ENCODE measurements around the gene B4GALT5. TPM values are rescaled to one million over a fixed set of nuclear protein-coding genes. Genes with fewer than 3 reads are reported as not detected.
"Not testable (repeated sequence)": the region's sequence is repeated elsewhere in the genome, so short reads cannot be mapped to it uniquely, and the experiment has no call there.

B4GALT5 gene
- polyA plus RNA-seq, 1 of the 3 experiments (the other 2 are of a cell fraction), result 35.1 TPM

DNA sequence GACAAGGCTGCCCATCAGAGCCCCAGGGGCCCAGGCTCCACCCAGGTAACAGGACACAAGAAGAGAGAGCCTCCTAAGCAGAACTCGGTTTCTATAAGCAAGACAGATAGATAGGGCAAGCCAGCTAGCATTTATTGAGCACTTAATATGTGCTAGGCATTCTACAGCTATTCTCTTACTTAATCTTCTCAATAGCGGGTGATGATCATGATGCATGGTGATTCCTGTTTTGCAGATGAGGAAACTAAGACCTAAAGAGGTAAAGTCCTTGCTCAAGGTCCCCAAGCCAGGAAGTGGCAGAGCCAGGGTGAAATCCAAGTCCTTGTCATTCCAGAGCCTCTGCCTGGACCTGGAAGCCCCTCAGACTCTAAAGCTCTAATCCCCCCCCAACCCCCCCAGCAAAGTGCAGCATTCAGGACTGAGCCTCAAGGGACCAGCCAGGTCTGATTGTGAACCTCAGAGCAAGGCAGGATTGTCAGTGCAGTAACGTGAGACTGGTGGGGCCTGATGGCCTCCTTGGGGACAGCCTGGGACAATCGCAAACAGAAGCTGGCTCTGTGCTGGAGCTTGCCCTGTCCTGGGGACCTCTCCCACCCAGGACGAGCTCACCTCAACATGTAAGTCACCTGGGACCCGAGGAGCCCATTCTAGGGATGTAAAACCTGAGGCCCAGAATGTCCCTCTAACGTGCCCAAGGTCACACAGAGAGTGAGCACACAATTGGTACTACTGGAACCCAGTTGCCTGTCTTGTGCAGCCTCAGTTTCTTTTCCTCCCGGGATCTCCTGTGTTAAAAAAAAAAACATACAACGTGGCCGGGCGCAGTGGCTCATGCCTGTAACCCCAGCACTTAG lies 97.3 kb downstream of the B4GALT5 start (continued):
- TF ChIP-seq, protein P1, sequence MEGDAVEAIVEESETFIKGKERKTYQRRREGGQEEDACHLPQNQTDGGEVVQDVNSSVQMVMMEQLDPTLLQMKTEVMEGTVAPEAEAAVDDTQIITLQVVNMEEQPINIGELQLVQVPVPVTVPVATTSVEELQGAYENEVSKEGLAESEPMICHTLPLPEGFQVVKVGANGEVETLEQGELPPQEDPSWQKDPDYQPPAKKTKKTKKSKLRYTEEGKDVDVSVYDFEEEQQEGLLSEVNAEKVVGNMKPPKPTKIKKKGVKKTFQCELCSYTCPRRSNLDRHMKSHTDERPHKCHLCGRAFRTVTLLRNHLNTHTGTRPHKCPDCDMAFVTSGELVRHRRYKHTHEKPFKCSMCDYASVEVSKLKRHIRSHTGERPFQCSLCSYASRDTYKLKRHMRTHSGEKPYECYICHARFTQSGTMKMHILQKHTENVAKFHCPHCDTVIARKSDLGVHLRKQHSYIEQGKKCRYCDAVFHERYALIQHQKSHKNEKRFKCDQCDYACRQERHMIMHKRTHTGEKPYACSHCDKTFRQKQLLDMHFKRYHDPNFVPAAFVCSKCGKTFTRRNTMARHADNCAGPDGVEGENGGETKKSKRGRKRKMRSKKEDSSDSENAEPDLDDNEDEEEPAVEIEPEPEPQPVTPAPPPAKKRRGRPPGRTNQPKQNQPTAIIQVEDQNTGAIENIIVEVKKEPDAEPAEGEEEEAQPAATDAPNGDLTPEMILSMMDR (IDR thresholded peaks at IDR 0.05), result no peak
- TF ChIP-seq YY1 (IDR thresholded peaks at IDR 0.05; ENCODE audit: low read depth), result no peak

DNA sequence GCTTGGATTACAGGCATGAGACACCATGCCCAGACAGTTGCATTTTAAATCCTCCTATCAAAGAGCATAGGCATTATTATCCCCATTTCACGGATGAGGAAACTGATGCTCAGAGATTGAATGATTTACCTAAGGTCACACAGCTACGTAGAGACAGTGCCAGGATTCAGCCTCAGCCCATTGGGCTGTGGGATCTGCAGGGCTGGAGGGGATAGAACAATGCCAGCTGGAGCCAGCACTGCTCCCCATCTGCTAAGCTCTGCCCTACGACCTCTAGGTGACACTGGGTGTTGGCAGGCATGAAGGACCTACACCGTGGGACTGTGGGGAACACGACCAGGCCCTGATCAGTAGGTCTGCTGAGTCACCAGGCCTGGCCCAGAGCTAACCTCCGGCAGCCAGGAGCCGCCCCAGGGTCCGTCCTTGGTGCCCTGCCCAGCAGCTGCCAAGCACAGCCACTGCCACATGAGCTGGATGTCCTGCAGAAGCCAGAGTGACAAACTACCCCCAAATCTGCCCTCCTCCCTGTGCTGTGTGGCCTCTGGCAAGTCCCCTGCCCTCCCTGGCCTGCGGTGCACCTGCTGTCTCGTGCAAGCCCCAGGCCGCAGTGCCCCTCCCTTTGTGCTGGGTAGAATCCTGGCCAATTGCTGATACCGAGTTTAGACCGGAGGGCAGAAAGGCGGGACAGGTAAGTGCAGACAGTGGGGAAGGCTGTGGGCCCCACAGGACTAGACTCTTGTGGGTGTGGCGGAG lies 98.1 kb downstream of the B4GALT5 start:
- TF ChIP-seq, protein P2, sequence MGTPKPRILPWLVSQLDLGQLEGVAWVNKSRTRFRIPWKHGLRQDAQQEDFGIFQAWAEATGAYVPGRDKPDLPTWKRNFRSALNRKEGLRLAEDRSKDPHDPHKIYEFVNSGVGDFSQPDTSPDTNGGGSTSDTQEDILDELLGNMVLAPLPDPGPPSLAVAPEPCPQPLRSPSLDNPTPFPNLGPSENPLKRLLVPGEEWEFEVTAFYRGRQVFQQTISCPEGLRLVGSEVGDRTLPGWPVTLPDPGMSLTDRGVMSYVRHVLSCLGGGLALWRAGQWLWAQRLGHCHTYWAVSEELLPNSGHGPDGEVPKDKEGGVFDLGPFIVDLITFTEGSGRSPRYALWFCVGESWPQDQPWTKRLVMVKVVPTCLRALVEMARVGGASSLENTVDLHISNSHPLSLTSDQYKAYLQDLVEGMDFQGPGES (IDR thresholded peaks at IDR 0.05; ENCODE audit: low read depth, low read length), result no peak
- no peak for TF ChIP-seq GATA2 (CRISPR knock-in tag; IDR thresholded peaks at IDR 0.05)
- no peak for TF ChIP-seq POLR2AphosphoS5 (IDR thresholded peaks at IDR 0.05; ENCODE audit: low read depth, low read length)
- TF ChIP-seq, protein P3, sequence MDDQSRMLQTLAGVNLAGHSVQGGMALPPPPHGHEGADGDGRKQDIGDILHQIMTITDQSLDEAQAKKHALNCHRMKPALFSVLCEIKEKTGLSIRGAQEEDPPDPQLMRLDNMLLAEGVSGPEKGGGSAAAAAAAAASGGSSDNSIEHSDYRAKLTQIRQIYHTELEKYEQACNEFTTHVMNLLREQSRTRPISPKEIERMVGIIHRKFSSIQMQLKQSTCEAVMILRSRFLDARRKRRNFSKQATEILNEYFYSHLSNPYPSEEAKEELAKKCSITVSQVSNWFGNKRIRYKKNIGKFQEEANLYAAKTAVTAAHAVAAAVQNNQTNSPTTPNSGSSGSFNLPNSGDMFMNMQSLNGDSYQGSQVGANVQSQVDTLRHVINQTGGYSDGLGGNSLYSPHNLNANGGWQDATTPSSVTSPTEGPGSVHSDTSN (IDR thresholded peaks at IDR 0.05), result no peak
- TF ChIP-seq, protein P4, sequence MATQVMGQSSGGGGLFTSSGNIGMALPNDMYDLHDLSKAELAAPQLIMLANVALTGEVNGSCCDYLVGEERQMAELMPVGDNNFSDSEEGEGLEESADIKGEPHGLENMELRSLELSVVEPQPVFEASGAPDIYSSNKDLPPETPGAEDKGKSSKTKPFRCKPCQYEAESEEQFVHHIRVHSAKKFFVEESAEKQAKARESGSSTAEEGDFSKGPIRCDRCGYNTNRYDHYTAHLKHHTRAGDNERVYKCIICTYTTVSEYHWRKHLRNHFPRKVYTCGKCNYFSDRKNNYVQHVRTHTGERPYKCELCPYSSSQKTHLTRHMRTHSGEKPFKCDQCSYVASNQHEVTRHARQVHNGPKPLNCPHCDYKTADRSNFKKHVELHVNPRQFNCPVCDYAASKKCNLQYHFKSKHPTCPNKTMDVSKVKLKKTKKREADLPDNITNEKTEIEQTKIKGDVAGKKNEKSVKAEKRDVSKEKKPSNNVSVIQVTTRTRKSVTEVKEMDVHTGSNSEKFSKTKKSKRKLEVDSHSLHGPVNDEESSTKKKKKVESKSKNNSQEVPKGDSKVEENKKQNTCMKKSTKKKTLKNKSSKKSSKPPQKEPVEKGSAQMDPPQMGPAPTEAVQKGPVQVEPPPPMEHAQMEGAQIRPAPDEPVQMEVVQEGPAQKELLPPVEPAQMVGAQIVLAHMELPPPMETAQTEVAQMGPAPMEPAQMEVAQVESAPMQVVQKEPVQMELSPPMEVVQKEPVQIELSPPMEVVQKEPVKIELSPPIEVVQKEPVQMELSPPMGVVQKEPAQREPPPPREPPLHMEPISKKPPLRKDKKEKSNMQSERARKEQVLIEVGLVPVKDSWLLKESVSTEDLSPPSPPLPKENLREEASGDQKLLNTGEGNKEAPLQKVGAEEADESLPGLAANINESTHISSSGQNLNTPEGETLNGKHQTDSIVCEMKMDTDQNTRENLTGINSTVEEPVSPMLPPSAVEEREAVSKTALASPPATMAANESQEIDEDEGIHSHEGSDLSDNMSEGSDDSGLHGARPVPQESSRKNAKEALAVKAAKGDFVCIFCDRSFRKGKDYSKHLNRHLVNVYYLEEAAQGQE (IDR thresholded peaks at IDR 0.05; ENCODE audit: low read depth, low read length), result no peak
- no peak for TF ChIP-seq ELF1 (IDR thresholded peaks at IDR 0.05)
- TF ChIP-seq TCF12 (IDR thresholded peaks at IDR 0.05), result no peak
- no peak for TF ChIP-seq RAD21 (IDR thresholded peaks at IDR 0.05; ENCODE audit: low read length)
- TF ChIP-seq MXI1 (IDR thresholded peaks at IDR 0.05; ENCODE audit: low read depth, low read length), result no peak
- H3K4me2 ChIP-seq, result no peak overlapping the region
- no peaks in the 10 kb centered on the region for H3K36me3 ChIP-seq (replicated peaks in 1 of 2; ENCODE audit: control insufficient read depth in 1 of 2, insufficient read depth in 2 of 2, low read length in 1 of 2)
- H3K9me3 ChIP-seq, result no peaks in the 10 kb centered on the region
- no peaks in the 10 kb centered on the region for H4K20me1 ChIP-seq (ENCODE audit: insufficient read depth)
- no peak overlapping the region for H3K9ac ChIP-seq
- no peak overlapping the region for H3K27ac ChIP-seq (ENCODE audit: low read depth in 2 of 2, low read length in 1 of 2)
- H3K9me2 ChIP-seq, result no peaks in the 10 kb centered on the region
- peaks cover 0 to 6% of the 10 kb centered on the region in 2 experiments; a peak in 1 of 4 replicates for H3K4me1 ChIP-seq (ENCODE audit: control insufficient read depth in 1 of 2, insufficient read depth in 2 of 2, low read depth in 1 of 2, low read length in 1 of 2)
- no peak overlapping the region for H2AFZ ChIP-seq (ENCODE audit: low read depth)
- H3K4me3 ChIP-seq (ENCODE audit: low read depth in 2 of 2, low read length in 1 of 2), result no peak overlapping the region
- no peaks in the 10 kb centered on the region for H3K79me2 ChIP-seq (ENCODE audit: insufficient read depth)
- 67% methylated on average over 9 of the region's 15 CpGs for WGBS (ENCODE audit: low lambda C conversion rate)
- no peak for DNase-seq
- H3K27me3 ChIP-seq (ENCODE audit: insufficient read depth), result no peaks in the 10 kb centered on the region
- H3F3A ChIP-seq (replicated peaks; ENCODE audit: insufficient read depth), result no peaks in the 10 kb centered on the region
- ChIA-PET CTCF (interaction anchor here (0.6 to 18.3 kb wide), 8 partner anchors 15 to 456 kb away, joined by 3 to 556 read pairs (median 4); no protein-coding TSS in a partner anchor), POLR2A (no interaction called here)

DNA sequence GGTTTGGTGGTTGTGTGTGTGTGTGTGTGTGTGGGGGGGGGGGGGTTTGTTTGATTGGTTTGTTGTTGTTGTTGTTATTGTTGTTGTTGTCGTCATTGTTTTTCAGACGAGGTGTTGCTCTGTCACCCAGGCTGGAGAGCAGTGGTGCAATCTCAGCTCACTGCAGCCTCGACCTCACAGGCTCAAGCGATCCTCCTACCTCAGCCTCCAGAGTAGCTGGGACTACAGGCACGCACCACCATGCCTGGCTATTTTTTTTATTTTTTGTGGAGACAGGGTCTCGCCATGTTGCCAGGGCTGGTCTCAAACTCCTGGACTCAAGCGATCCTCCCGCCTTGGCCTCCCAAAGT lies 98.7 kb downstream of the B4GALT5 start:
- H3K79me2 ChIP-seq (ENCODE audit: insufficient read depth); H3K4me1 ChIP-seq (ENCODE audit: control insufficient read depth in 1 of 2, insufficient read depth in 2 of 2, low read depth in 1 of 2, low read length in 1 of 2); H3K27me3 ChIP-seq (ENCODE audit: insufficient read depth); H2AFZ ChIP-seq (ENCODE audit: low read depth); H3K27ac ChIP-seq (ENCODE audit: low read depth in 2 of 2, low read length in 1 of 2); H3K9me3 ChIP-seq; H3K9me2 ChIP-seq; H3K4me3 ChIP-seq (ENCODE audit: low read depth in 2 of 2, low read length in 1 of 2); DNase-seq; H3K9ac ChIP-seq; POLR2A ChIA-PET; H3K36me3 ChIP-seq (replicated peaks in 1 of 2; ENCODE audit: control insufficient read depth in 1 of 2, insufficient read depth in 2 of 2, low read length in 1 of 2); H3K4me2 ChIP-seq; H4K20me1 ChIP-seq (ENCODE audit: insufficient read depth); H3F3A ChIP-seq (replicated peaks; ENCODE audit: insufficient read depth): not testable (repeated sequence)
- CTCF ChIA-PET, result interaction anchor here (1.4 to 18.3 kb wide), 5 partner anchors 17 to 457 kb away, joined by 3 to 556 read pairs (median 9); no protein-coding TSS in a partner anchor
- WGBS (ENCODE audit: low lambda C conversion rate), result 89% methylated on average over 6 of the region's 8 CpGs

Data from SK-N-SH (cell line).